ENCODE results near the gene CRP. TPM values are rescaled to one million over a fixed set of nuclear protein-coding genes. Genes with fewer than 3 reads are reported as not detected.

Gene CRP
- total RNA-seq, result 1 to 10 TPM in 1 of 6 donors, under 1 TPM in 2, not detected in 3; 0.69 to 2.1 (median 0.84) TPM

- WGBS, 2 donors, result 80 to 81% methylated on average over 6 of the region's 6 CpGs
Measured at GRCh38 chr1:159714529-159714928, at the start of gene CRP. TSS of gene CRP (minus strand) at chr1:159714589. CDS start at chr1:159714485, 104 bp downstream.

GRCh38 chr1:159763686-159764085 is 49.3 kb upstream of the CRP start:
- Histone ChIP-seq H3K27me3 (no peaks in the 10 kb centered on the region), H3K4me3 (no peak overlapping the region), H3K4me1 (no peaks in the 10 kb centered on the region), H3K9me3 (no peaks in the 10 kb centered on the region), H3K36me3 (no peaks in the 10 kb centered on the region), H3K27ac (no peak overlapping the region)
- TF ChIP-seq CTCF (IDR thresholded peaks at IDR 0.05), result no peak
- no peak for TF ChIP-seq EP300 (IDR thresholded peaks at IDR 0.05)
- TF ChIP-seq POLR2A (IDR thresholded peaks at IDR 0.05), result no peak
- TF ChIP-seq POLR2AphosphoS5 (IDR thresholded peaks at IDR 0.05), result no peak
- ATAC-seq (ENCODE audit: low FRiP score in 2 of 2) (no peak), DNase-seq (no peak)
- 22 to 56% methylated on average over 1 of the region's 1 CpG for WGBS, 2 donors

More at GRCh38 chr1:159714529-159714928, at the start of gene CRP:
- peaks cover 0 to 9% (median 7%) of the 10 kb centered on the region in 4 donors for H3K9me3 ChIP-seq
- H3K27me3 ChIP-seq, result no peaks in the 10 kb centered on the region
- TF ChIP-seq EP300 (IDR thresholded peaks at IDR 0.05) (no peak), POLR2AphosphoS5 (IDR thresholded peaks at IDR 0.05) (no peak), POLR2A (IDR thresholded peaks at IDR 0.05) (no peak), CTCF (IDR thresholded peaks at IDR 0.05) (no peak)
- H3K27ac ChIP-seq, result no peak within 1 kb of the TSS
- H3K36me3 ChIP-seq, result no peaks in the 10 kb centered on the region
- DNase-seq (no peak), ATAC-seq (ENCODE audit: low FRiP score in 2 of 2) (no peak)
- no peaks in the 10 kb centered on the region for H3K4me1 ChIP-seq
- H3K4me3 ChIP-seq, result no peak within 1 kb of the TSS

- Histone ChIP-seq H3K27ac (peak overlapping the region in 2 of 4 donors; percentile 18 to 54), H3K4me3 (no peak overlapping the region), H3K27me3 (no peaks in the 10 kb centered on the region), H3K4me1 (peaks cover 13 to 28% (median 26%) of the 10 kb centered on the region in 4 donors), H3K36me3 (no peaks in the 10 kb centered on the region), H3K9me3 (no peaks in the 10 kb centered on the region)
- DNase-seq (peak in 1 of 2 donors; percentile 45), ATAC-seq (ENCODE audit: low FRiP score in 2 of 2) (peak in 1 of 2 donors; percentile 71)
- TF ChIP-seq POLR2A (IDR thresholded peaks at IDR 0.05) (no peak), POLR2AphosphoS5 (IDR thresholded peaks at IDR 0.05) (no peak), EP300 (IDR thresholded peaks at IDR 0.05) (no peak), CTCF (IDR thresholded peaks at IDR 0.05) (no peak)
Measured at GRCh38 chr1:159756397-159756796, 42.0 kb upstream of the CRP start.

- H3K4me1 ChIP-seq, result peaks cover 13 to 31% (median 28%) of the 10 kb centered on the region in 4 donors
- H3K9me3 ChIP-seq, result no peaks in the 10 kb centered on the region
- H3K27ac ChIP-seq, result peak overlapping the region in 1 of 4 donors; percentile 54
- no peaks in the 10 kb centered on the region for H3K27me3 ChIP-seq
- DNase-seq (no peak), ATAC-seq (ENCODE audit: low FRiP score in 2 of 2) (no peak)
- H3K36me3 ChIP-seq, result no peaks in the 10 kb centered on the region
- no peak for TF ChIP-seq POLR2A (IDR thresholded peaks at IDR 0.05)
- TF ChIP-seq EP300 (IDR thresholded peaks at IDR 0.05), result no peak
- TF ChIP-seq POLR2AphosphoS5 (IDR thresholded peaks at IDR 0.05), result no peak
- TF ChIP-seq CTCF (IDR thresholded peaks at IDR 0.05), result no peak
- WGBS, 2 donors, result 87 to 89% methylated on average over 3 of the region's 3 CpGs
- no peak overlapping the region for H3K4me3 ChIP-seq
Measured at GRCh38 chr1:159755451-159756007, 41.1 kb upstream of the CRP start.

- Histone ChIP-seq H3K9me3 (no peaks in the 10 kb centered on the region), H3K36me3 (no peaks in the 10 kb centered on the region), H3K4me3 (no peak overlapping the region), H3K27ac (peak overlapping the region; percentile 27 to 72 (median 68)), H3K27me3 (no peaks in the 10 kb centered on the region), H3K4me1 (peaks cover 13 to 31% (median 28%) of the 10 kb centered on the region in 4 donors)
- no peak for TF ChIP-seq CTCF (IDR thresholded peaks at IDR 0.05)
- no peak for TF ChIP-seq EP300 (IDR thresholded peaks at IDR 0.05)
- no peak for TF ChIP-seq POLR2AphosphoS5 (IDR thresholded peaks at IDR 0.05)
- TF ChIP-seq POLR2A (IDR thresholded peaks at IDR 0.05), result no peak
- no peak for ATAC-seq (ENCODE audit: low FRiP score in 2 of 2)
- no peak for DNase-seq
- WGBS, 2 donors, result 69 to 79% methylated on average over 4 of the region's 4 CpGs
Measured at GRCh38 chr1:159753386-159753785, 39.0 kb upstream of the CRP start.
